H1 (cell line): Measurements from ENCODE around the gene MYO18A. TPM values are rescaled to one million over a fixed set of nuclear protein-coding genes. Genes with fewer than 3 reads are reported as not detected.

Experiments
- HDAC6 ChIP-seq: IDR thresholded peaks from one replicate; pipeline ENCODE4 v1.7.1; 2012; ENCODE audit warnings: low read depth, mild to moderate bottlenecking, inconsistent platforms, low read length, moderate library complexity
- JUND ChIP-seq: IDR thresholded peaks from 2 replicates; pipeline ENCODE4 v1.6.1; 2011; ENCODE audit warnings: mild to moderate bottlenecking, improper control_type of control experiment, low read length
- RNF2 ChIP-seq: fragments of 200-900, 300-1000 bp; sonication (generic); IDR thresholded peaks from 2 replicates; pipeline ENCODE4 v1.7.1; 2016; ENCODE audit warnings: borderline replicate concordance, low read depth, mild to moderate bottlenecking, antibody characterized with exemption, low read length; ENCODE audit not compliant: poor library complexity, severe bottlenecking; ENCODE audit errors: missing control alignments
- RXRA ChIP-seq: IDR thresholded peaks from 2 replicates; pipeline ENCODE4 v1.6.1; 2011; ENCODE audit warnings: low read depth, mild to moderate bottlenecking, low read length, moderate library complexity; ENCODE audit not compliant: insufficient read depth
- SRF ChIP-seq: IDR thresholded peaks from 2 replicates; pipeline ENCODE4 v1.6.1; 2011; ENCODE audit warnings: mild to moderate bottlenecking, low read depth, low read length, moderate library complexity
- polyA plus RNA-seq, 7 experiments: library from polyadenylated mRNA; depleted of rRNA in 3 of 7; stranded (reverse) in 5 of 7; unstranded in 2 of 7; fragments of >200 nt in 5 of 7; fragments of 200-250 nt in 2 of 7; gene quantifications; 1 replicate in 5 of 7; 2 replicates in 1 of 7; 4 replicates in 1 of 7; pipeline versions ENCODE4 v1.2.1 to v1.2.3, GENCODE V29; 2011 to 2013; ENCODE audit warnings: missing spikeins in 2 of 7, mixed read lengths in 2 of 7
- total RNA-seq: library from RNA; stranded (reverse); fragmentation: NEBNext Ultra II Directional; extraction: Animal tissue kit (Norgen Biotek cat#: 25700); gene quantifications from 2 replicates; pipeline ENCODE4 v1.2.1, GENCODE V29; 2021

Gene MYO18A
- total and polyA plus RNA-seq, 2 of the 8 experiments (the other 6 are each of a cell fraction or from before 2014, with no cell fraction given), result 7.6 to 43.8 TPM

DNA sequence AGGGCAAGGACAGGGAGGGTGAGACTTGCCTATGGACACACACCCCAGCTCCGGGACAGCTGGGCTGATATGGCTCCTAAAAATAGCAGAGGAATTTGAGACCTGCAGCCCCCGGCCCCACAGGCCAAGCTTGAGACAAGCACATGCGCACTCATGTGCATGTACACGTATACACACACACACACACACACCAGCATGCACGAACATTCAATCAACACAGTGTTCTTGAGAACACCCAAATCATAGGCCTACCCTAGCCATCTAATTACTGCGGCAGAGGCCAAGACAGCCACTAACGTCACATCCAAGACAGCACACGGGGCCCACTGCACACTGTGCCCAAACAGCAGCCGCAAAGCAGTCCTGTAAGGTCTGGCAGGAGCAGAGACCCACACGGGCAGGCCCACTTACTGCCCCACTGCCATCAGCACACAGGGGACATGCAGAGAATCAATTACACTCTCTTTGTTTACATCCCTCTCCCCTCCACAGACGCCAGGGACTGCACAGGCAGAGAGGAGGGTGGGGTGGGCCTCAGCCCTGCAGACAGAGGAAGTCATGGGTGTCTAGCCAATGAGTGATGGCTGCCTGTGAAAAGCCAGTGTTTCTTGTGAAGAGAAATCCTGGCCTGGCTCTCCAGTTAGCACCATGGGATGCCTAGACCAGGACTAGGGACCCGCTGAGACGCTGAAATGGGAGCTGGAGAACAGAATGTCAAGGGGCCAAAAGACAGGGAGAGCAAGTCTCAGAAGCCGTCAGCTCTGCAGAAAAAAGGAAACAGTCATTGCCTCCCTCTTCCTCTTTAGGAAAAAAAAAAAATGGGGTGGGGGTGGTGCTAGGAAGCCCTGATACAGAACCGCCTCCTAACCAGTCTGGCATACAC lies 39.3 kb downstream of the MYO18A start (continued):
- TF ChIP-seq SRF (no peak), JUND (no peak), RXRA (no peak), HDAC6 (no peak), RNF2 (no peak)
